ENCODE results near the gene SLC22A7.

Gene SLC22A7

DNA sequence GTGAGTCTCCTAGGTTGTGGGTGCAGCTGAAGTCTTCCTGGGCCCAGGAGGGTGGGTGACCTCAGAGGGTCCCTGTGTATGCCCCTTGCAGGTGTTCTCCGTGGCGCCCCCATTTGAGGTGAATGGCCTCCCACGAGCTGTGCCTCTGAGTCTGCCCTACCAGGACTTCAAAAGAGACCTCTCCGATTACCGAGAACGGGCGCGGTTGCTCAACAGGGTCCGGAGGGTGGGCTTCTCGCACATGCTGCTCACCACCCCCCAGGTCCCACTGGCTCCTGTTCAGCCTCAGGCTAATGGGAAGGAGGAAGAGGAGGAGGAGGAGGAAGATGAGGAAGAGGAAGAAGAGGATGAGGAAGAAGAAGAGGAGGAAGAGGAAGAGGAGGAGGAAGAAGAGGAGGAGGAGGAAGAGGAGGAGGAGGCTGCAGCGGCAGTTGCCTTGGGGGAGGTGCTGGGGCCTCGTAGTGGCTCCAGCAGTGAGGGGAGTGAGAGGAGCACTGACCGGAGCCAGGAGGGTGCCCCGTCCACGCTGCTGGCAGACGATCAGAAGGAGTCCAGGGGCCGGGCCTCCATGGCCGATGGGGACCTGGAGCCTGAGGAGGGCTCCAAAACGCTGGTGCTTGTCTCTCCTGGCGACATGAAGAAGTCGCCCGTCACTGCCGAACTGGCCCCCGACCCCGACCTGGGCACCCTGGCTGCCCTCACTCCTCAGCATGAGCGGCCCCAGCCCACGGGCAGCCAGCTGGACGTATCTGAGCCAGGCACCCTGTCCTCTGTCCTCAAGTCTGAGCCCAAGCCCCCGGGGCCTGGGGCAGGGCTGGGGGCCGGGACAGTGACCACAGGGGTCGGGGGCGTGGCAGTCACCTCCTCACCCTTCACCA, 15.2 kb upstream of the SLC22A7 start:
- no peak for FAIRE-seq
- no peak for DNase-seq (ENCODE audit: insufficient read length, low spot score)
- TF ChIP-seq POLR2A (IDR thresholded peaks at IDR 0.05; ENCODE audit: low read depth, low read length) = no peak

DNA sequence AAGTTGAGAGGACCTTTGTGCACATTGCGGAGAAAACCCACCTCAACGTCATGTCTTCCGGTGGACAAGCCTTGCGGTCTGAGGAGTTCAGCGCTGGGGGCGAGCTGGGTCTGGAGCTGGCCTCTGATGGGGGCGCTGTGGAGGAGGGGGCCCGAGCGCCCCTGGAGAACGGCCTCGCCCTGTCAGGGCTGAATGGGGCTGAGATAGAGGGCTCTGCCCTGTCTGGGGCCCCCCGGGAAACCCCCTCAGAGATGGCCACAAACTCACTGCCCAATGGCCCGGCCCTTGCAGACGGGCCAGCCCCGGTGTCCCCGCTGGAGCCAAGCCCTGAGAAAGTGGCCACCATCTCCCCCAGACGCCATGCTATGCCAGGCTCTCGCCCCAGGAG, 14.6 kb upstream of the SLC22A7 start:
- DNase-seq (ENCODE audit: insufficient read length, low spot score) = no peak
- TF ChIP-seq POLR2A (IDR thresholded peaks at IDR 0.05; ENCODE audit: low read depth, low read length) = no peak
- no peak for FAIRE-seq

DNA sequence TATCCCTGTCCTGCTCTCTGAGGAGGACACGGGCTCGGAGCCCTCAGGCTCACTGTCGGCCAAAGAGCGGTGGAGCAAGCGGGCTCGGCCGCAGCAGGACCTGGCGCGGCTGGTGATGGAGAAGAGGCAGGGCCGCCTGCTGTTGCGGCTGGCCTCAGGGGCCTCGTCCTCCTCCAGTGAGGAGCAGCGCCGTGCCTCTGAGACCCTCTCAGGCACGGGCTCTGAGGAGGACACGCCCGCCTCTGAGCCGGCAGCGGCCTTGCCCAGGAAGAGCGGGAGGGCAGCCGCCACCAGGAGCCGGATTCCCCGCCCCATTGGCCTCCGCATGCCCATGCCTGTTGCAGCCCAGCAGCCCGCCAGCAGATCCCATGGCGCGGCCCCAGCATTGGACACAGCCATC, 14.2 kb upstream of the SLC22A7 start:
- FAIRE-seq = no peak
- no peak for DNase-seq (ENCODE audit: insufficient read length, low spot score)

DNA sequence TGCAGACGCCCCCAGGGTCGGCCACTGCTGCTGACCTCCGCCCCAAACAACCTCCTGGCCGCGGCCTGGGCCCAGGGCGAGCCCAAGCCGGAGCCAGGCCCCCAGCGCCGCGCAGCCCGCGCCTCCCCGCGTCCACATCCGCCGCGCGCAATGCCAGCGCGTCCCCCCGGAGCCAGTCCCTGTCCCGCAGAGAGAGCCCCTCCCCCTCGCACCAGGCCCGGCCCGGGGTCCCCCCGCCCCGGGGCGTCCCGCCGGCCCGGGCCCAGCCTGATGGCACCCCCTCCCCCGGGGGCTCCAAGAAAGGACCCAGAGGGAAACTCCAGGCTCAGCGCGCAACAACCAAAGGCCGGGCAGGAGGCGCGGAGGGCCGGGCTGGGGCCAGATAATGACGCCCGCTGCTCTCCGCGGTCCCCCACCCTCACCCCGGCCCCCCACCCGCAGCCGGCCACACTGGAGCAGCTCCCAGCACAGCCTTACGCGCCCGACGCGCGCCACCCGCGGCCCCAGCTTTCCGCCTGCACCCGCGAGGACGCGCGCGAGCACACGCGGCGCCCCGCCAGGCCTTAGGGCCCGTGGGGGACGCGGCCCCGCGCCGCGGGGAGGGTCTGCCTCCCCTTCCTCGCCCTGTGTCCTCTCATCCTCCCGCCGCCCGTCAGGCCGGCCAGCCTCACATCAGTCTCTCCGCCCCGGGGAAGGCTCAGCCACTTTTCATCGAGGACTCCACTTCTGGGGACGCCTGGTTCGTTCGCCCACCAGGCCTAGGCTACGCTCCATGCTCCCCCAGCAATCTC, 12.9 kb upstream of the SLC22A7 start:
- TF ChIP-seq POLR2A (IDR thresholded peaks at IDR 0.05; ENCODE audit: low read depth, low read length) = no peak
- no peak for FAIRE-seq
- no peak for DNase-seq (ENCODE audit: insufficient read length, low spot score)

More for the DNA sequence above, 14.2 kb upstream of the SLC22A7 start:
- TF ChIP-seq POLR2A (IDR thresholded peaks at IDR 0.05; ENCODE audit: low read depth, low read length) = no peak

DNA sequence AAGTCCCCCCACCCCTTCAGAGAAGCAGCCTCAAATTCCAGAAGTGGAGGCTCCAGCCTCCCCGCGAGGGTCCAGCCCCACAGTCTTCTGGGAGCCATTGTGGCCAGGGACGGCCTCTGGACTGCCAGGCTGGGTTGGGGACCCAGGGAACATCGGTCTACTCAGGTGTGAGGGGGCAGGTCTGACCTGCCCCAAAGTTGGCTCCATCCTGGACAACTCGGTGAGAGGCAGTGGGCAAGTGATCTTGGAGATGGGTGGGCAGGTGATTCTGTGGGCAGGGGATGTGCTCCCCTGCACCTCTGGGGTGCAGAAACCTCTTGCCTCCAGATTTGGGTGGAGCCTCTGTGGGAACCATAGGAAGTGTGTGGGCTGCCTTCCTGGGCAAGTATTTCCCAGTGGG, 12.2 kb upstream of the SLC22A7 start:
- FAIRE-seq (no peak), DNase-seq (ENCODE audit: insufficient read length, low spot score) (no peak)
- no peak for TF ChIP-seq POLR2A (IDR thresholded peaks at IDR 0.05; ENCODE audit: low read depth, low read length)

DNA sequence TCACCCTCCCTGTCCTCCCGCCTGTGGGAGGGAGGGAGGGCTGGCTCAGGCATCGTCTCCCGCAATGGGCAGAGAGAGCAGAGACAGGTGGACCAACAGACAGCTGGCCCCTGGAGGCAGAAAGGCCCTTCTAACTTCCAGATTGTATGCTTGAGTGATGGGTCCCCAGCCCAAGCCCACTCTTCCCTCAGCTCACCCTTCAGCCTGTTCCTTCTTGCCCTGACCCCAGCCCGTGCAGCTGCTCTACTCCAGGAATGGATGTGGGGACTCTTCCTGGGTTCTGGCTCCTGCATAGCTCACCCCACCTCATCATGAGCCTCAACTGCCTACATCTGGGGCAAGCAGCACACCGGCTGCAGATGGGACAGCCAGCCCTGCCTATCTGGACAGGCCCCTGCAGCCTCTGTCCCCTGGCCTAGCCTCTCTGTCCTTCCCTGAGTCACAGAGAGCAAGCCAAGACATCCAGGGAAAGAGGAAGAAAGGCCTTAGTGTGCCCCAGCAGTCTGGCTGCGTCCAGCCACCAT, 11.5 kb upstream of the SLC22A7 start:
- DNase-seq (ENCODE audit: insufficient read length, low spot score) = no peak
- no peak for FAIRE-seq
- no peak for TF ChIP-seq POLR2A (IDR thresholded peaks at IDR 0.05; ENCODE audit: low read depth, low read length)

DNA sequence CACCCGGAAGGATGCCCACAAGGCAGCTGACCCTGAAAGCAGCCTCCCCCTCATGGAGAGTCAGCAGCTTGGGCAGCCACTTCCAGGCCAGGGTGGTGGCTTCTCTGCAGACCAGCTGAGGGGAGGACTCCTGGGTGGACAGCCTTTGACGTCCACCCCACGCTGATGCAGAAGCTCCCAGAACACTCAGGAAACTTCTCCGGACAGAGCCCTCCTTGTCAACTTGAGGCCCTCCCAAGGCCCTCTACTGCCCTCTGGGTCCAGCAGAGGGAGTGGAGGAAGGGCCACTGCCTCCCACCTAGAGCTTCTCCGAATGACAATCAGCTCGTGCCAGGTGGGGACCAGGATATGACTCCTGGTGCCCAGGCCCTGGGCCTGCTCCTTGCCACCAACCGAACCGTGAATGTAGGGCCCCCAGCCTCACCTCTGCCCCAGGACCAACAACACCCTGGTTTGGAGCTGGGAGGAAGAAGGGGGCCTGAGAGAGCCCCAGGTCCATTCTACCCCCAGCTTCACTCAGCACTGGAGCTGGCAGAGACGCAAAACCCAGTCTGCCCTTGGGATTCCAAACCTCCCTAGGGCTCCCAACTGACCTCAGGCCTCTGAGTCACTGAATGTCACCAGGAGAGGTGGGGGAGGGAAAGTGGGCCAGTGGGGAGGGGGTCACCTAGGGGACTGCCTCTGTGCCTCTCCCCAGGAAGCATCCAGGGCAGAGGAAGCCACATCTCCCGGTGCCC, 10.9 kb upstream of the SLC22A7 start:
- TF ChIP-seq POLR2A (IDR thresholded peaks at IDR 0.05; ENCODE audit: low read depth, low read length) = no peak
- FAIRE-seq = no peak
- peak; percentile 74 for DNase-seq (ENCODE audit: insufficient read length, low spot score)

DNA sequence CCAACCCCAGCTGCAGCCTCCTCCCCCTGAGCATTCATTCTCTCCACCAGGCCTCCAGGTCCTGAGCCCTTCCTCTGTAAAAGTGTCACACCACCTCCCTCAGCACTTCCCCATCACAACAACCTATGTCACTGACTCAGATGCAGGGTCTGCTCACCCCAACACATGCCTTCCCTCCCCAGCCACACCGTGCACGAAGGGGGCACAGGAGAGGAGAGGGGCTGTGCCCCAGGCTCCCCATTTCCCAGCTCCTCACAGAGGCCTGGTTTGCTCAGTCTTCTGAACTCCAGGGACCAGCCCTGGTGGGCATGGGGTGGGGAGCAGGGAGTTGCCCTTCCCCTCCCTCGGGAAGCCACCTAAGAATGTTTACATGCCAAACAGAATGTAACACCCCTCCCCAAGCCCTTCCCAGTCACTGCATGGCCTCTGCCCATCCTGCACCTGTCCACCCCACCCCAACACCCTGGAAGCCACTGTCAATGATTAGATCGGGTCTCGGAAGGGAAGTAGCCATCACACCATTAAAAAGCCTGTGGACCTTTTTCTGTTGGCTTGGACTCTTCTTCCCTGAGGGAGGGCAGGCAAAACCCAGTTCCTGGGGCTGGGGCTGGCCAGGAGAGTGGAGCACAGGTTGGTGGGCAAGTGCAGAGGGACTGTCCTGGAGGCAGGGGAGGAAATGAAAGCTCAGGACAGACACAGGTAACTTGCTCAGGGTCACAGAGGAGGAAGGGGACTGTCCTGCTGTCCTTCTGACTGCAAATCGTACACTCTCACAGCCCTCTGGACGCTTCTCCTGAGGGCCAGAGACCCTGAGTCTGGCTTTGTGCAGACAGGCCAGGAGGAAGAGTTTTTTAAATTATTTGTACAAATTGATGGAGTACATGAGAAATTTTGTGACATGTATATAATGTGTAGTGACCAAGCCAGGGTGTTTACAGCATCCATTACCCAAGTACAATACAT, 10.1 kb upstream of the SLC22A7 start:
- DNase-seq (ENCODE audit: insufficient read length, low spot score) = no peak
- no peak for TF ChIP-seq POLR2A (IDR thresholded peaks at IDR 0.05; ENCODE audit: low read depth, low read length)
- no peak for FAIRE-seq

DNA sequence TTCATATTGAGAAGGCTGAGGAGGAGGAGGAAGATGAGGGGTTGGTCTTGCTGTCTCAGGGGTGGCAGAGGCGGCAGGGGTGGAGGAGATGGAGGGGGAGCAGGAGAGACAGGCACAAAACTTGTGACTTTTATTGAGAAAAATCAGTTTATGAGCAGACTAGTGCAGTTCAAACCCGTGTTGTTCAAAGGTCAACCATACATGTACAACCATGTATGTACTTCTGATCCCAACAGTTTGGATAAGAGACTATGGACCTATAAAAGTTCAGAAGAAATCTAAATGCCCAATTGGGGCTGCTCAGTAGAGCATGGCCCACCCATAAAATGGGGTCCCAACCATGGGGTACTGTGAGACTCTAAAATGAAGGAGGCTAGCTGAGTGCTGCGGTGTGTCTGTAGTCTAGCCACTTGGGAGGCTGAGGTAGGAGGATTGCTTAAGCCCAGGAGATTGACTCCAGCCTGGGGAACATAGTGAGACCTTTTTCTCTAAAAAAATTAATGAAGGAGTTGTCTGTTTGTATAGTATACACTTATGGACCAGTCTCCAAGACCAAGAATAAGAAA, 7.6 kb upstream of the SLC22A7 start:
- TF ChIP-seq POLR2A (IDR thresholded peaks at IDR 0.05; ENCODE audit: low read depth, low read length) = no peak
- FAIRE-seq (no peak), DNase-seq (ENCODE audit: insufficient read length, low spot score) (no peak)

DNA sequence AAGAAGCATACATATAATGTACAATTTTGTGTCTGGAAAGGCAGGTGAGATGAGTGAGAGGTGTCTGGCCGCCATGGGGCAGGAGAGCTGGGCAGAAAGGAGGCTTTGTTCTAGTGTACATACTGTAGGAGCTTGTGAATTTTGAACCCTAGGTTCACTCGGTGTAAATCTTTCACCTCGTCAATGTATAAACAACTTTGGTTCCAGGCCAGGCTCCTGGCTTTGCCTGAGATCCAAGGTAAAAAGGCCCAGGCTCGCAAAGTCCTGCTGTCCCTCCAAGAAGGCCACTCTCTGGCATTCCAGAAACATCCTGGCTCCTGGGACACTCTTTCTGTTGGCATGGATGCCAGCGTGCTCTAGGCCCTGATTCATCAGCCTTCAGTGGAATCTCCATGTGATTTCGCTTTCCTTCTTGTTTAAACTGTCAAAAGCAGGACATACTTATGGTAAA, 7.1 kb upstream of the SLC22A7 start:
- no peak for TF ChIP-seq POLR2A (IDR thresholded peaks at IDR 0.05; ENCODE audit: low read depth, low read length)
- FAIRE-seq (no peak), DNase-seq (ENCODE audit: insufficient read length, low spot score) (no peak)

DNA sequence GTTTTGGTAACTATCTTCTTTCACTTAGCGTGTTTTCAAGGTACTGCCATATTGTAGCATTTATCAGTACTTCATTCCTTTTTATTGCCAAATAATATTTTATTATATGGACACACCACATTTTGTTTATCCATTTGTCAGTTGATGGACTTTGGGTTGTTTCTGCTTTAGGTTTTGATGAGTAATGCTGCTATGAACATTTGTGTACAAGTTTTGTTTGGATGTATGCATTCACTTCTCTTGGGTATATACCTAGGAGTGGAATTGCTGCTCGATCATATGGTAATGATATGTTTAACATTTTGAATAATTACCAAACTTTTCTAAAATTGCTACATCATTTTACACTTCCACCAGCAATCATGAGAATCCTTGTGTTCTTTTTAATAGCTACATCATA, 6.4 kb upstream of the SLC22A7 start:
- FAIRE-seq = no peak
- no peak for TF ChIP-seq POLR2A (IDR thresholded peaks at IDR 0.05; ENCODE audit: low read depth, low read length)
- no peak for DNase-seq (ENCODE audit: insufficient read length, low spot score)

DNA sequence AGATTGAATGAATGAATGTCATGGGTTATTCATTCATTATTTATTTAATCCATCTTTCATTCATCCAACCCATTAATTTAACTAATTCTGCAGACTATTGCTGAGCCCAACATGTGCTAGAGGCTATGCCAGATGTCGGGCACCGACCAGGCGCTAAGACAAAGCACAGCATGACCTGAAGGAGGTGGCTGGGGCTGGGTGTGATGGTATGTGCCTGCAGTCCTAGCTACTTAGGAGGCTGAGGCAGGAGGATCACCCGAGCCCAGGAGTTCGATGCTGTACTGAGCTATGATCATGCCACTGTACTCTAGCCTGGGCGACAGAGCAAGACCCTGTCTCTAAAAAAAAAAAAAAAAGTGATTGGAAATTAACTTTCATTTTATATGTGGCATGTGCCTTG, 5.7 kb upstream of the SLC22A7 start:
- FAIRE-seq = no peak
- DNase-seq (ENCODE audit: insufficient read length, low spot score) = no peak

More for the DNA sequence above, 5.7 kb upstream of the SLC22A7 start:
- no peak for TF ChIP-seq POLR2A (IDR thresholded peaks at IDR 0.05; ENCODE audit: low read depth, low read length)
